Esophagus squamous epithelium (tissue), 5 donors: ENCODE data around the gene PLXNA3. TPM values are rescaled to one million over a fixed set of nuclear protein-coding genes. Genes with fewer than 3 reads are reported as not detected.
"Not testable (repeated sequence)": the region's sequence is repeated elsewhere in the genome, so short reads cannot be mapped to it uniquely, and the experiment has no call there.

Source experiments
- DNase-seq: peaks from one replicate; lab custom pipeline; 2025; lab: John Stamatoyannopoulos, UW
- H3K27ac ChIP-seq, 4 donors: fragments of 200-600 bp; sonication (generic); one replicate each; pipeline ENCODE4 v1.5.1; 2016 to 2019; ENCODE audit warnings: mild to moderate bottlenecking in 1 of 4
- H3K27me3 ChIP-seq, 4 donors: fragments of 200-600 bp; sonication (generic); 1 replicate in 3 of 4; 2 replicates in 1 of 4; pipeline versions ENCODE4 v1.5.1 to v1.6.0; 2017 to 2021; ENCODE audit warnings: antibody characterized with exemption in 1 of 4
- H3K36me3 ChIP-seq, 3 donors: fragments of 200-600 bp; sonication (generic); one replicate each; pipeline ENCODE4 v1.5.1; 2016 to 2019
- H3K4me1 ChIP-seq, 3 donors: fragments of 200-600 bp; sonication (generic); one replicate each; pipeline ENCODE4 v1.5.1; 2017 to 2019
- H3K4me3 ChIP-seq, 4 donors: fragments of 200-600 bp; sonication (generic); 1 replicate in 3 of 4; 2 replicates in 1 of 4; pipeline ENCODE4 v1.5.1; 2016 to 2019; ENCODE audit warnings: mild to moderate bottlenecking in 2 of 4, moderate library complexity in 1 of 4
- H3K9me3 ChIP-seq, 3 donors: fragments of 200-600 bp; sonication (generic); one replicate each; pipeline ENCODE4 v1.5.1; 2016 to 2019
- POLR2A ChIP-seq, 4 donors: fragments of 450-650 bp; IDR thresholded peaks; one replicate each; pipeline ENCODE4 v1.6.1; 2017; ENCODE audit warnings: antibody characterized with exemption in 4 of 4, mild to moderate bottlenecking in 4 of 4, moderate library complexity in 3 of 4
- WGBS, 2 donors: methylation state at CpG; one replicate each; pipeline ENCODE4 v1.1.5; 2018; 5-methylcytosine and 5-hydroxymethylcytosine counted together
- intact Hi-C: fragments of 100-400 bp; cut with DNase I; formaldehyde crosslinking; loops from one replicate; pipeline ENCODE4 v1.15.0; 2022
- total RNA-seq, 4 donors: library from RNA; depleted of rRNA; stranded (reverse); fragments of >200 nt; gene quantifications; one replicate each; pipeline ENCODE4 v1.1.0, GENCODE V29; 2016
- TF ChIP-seq, protein P1 (sequence below), 6 experiments: fragments of 450-650 bp in 4 of 6; fragments of 200-600 bp in 2 of 6; sonication (generic) in 2 of 6; IDR thresholded peaks; one replicate each; pipeline ENCODE4 v1.5.1; 2016 to 2019; ENCODE audit warnings: antibody characterized with exemption in 6 of 6, mild to moderate bottlenecking in 4 of 6, moderate library complexity in 4 of 6
- donor health status: DM: yes; HTN: yes; CAD: no.

PLXNA3 gene
- total RNA-seq, 4 donors from 2014 or later, result 4.4 to 5.9 (median 5.4) TPM

DNA sequence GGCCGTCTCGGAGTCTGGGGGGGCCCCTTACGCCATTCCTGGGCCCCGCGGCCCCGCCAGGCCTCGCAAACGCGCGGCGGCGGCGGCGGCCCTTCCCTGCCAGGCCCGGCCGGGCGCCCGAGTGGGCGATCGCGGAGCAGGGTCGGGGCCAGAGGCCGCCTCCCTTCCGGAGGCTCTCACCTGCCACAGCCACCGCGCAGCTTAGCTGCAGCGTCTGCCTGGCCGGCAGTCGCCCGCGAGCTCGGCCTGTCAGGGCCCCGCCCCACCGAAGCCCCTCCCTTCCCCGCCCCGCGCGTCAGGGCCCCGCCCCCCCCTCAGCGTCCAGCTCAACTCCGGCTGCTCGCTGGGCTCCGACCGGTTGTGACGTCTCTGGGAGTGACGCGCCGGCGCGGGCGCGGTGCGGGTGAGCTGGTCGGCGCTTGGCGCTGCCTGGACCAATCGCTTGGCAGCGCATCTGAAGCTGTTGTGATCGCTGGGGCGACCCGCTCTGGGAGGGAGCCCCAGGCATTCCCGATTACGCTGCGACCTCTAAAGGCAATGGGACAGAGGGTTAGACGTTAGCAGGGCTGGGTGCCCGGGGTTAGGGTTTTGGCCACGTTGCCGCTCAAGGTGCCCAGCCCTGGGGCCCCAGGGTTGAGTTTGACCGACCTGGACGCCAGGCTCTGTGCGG lies 32.5 kb downstream of the PLXNA3 start, which contains the start of gene SLC10A3:
SLC10A3 (minus strand) TSS at position 216 of the 670 bp plus-strand sequence. CDS start 1,689 bp downstream, outside the sequence.
- Histone ChIP-seq H3K4me3 (peak within 1 kb of the TSS; percentile 57 to 80 (median 71)), H3K27ac (peak within 1 kb of the TSS; percentile 94 to 99 (median 97)), H3K9me3 (no peaks in the 10 kb centered on the region), H3K4me1 (peaks cover under 1 to 41% (median 10%) of the 10 kb centered on the region in 3 donors), H3K36me3 (peaks cover 0 to 17% (median 0%) of the 10 kb centered on the region in 3 donors), H3K27me3 (no peaks in the 10 kb centered on the region)
- TF ChIP-seq, protein P1, sequence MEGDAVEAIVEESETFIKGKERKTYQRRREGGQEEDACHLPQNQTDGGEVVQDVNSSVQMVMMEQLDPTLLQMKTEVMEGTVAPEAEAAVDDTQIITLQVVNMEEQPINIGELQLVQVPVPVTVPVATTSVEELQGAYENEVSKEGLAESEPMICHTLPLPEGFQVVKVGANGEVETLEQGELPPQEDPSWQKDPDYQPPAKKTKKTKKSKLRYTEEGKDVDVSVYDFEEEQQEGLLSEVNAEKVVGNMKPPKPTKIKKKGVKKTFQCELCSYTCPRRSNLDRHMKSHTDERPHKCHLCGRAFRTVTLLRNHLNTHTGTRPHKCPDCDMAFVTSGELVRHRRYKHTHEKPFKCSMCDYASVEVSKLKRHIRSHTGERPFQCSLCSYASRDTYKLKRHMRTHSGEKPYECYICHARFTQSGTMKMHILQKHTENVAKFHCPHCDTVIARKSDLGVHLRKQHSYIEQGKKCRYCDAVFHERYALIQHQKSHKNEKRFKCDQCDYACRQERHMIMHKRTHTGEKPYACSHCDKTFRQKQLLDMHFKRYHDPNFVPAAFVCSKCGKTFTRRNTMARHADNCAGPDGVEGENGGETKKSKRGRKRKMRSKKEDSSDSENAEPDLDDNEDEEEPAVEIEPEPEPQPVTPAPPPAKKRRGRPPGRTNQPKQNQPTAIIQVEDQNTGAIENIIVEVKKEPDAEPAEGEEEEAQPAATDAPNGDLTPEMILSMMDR (IDR thresholded peaks at IDR 0.05), result no peak
- TF ChIP-seq POLR2A (IDR thresholded peaks at IDR 0.05), result peak in 2 of 4 donors; percentile 93 to 94
- peak; percentile 62 for DNase-seq
- 57% methylated on average over 9 of the region's 71 CpGs; no CpG with 5 or more reads in 1 of the 2 donors for WGBS, 2 donors
- intact Hi-C loops, result no loop called here

GRCh38 chrX:154494715-154495114 lies 36.6 kb downstream of the PLXNA3 start:
- Histone ChIP-seq H3K27me3 (no peaks in the 10 kb centered on the region), H3K36me3 (no peaks in the 10 kb centered on the region), H3K4me1 (peaks cover 0 to 18% (median 0%) of the 10 kb centered on the region in 3 donors), H3K27ac (no peak overlapping the region), H3K4me3 (no peak overlapping the region), H3K9me3 (no peaks in the 10 kb centered on the region)
- intact Hi-C loops, result no loop called here
- TF ChIP-seq, protein P1 (IDR thresholded peaks at IDR 0.05), result no peak
- TF ChIP-seq POLR2A (IDR thresholded peaks at IDR 0.05), result no peak
- WGBS, 2 donors, result 71 to 72% methylated on average over 3 of the region's 3 CpGs
- no peak for DNase-seq

DNA sequence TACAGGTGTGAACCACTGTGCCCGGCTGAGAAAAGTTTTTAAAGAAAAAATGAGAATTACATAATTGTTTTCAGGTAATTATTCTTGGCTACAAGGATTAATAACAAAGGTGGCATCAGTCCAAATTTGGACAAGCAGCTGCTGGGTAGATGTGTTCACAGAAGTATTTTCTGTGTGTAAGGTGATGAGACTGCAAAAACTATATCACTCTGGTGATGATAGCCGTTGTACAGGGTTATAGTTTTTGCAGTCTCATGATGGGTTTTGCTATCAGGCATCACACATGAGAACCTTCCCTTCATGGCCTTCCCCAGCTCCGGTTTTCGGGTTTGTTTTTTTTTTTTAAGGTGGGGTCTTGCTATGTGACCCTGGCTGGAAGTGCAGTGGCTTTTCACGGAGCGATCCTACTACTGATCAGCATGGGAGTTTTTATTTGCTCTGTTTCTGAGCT lies 37.4 kb downstream of the PLXNA3 start:
- no peak for DNase-seq
- WGBS, 2 donors, result 60 to 65% methylated on average over 4 to 6 of the region's 6 CpGs
- no peak for TF ChIP-seq POLR2A (IDR thresholded peaks at IDR 0.05)
- TF ChIP-seq, protein P1 (IDR thresholded peaks at IDR 0.05), result no peak

GRCh38 chrX:154496591-154497137 lies 38.6 kb downstream of the PLXNA3 start:
- intact Hi-C loops, H3K27ac ChIP-seq, DNase-seq, H3K36me3 ChIP-seq, H3K9me3 ChIP-seq, H3K4me3 ChIP-seq, H3K27me3 ChIP-seq: not testable (repeated sequence)
- WGBS, 2 donors, result 53 to 57% methylated on average over 3 to 4 of the region's 4 CpGs
- peaks cover 0 to 11% (median 0%) of the 10 kb centered on the region in 3 donors for H3K4me1 ChIP-seq

More for the DNA sequence above, 37.4 kb downstream of the PLXNA3 start:
- intact Hi-C loops, result no loop called here
- H3K4me1 ChIP-seq, result peaks cover 0 to 17% (median 0%) of the 10 kb centered on the region in 3 donors
- H3K36me3 ChIP-seq, result no peaks in the 10 kb centered on the region
- no peaks in the 10 kb centered on the region for H3K9me3 ChIP-seq
- H3K27me3 ChIP-seq, result no peaks in the 10 kb centered on the region
- no peak overlapping the region for H3K4me3 ChIP-seq
- no peak overlapping the region for H3K27ac ChIP-seq

DNA sequence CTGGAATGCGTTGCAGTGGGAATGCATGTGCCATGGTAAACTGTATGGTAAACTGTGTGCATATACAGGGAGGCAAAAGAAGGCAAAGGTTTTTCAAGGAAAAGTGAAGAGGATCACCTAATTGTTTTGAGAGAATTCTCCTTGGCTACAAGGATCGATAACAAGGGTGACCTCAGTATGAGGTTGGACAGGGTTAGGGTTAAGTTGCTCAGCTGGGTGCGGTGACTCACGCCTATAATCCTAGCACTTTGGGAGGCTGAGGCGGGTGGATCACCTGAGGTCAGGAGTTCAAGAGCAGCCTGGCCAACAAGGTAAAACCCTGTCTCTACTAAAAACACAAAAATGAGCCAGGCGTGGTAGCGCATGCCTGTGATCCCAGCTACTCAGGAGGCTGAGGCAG lies 43.3 kb downstream of the PLXNA3 start:
- H3K27me3 ChIP-seq, H3K4me3 ChIP-seq, H3K9me3 ChIP-seq, DNase-seq, intact Hi-C loops: not testable (repeated sequence)
- Histone ChIP-seq H3K4me1 (peaks cover 0 to 11% (median 0%) of the 10 kb centered on the region in 3 donors), H3K27ac (peak overlapping the region in 1 of 4 donors; percentile 21), H3K36me3 (peaks cover 0 to 16% (median 0%) of the 10 kb centered on the region in 3 donors)
- WGBS, 2 donors, result 78 to 90% methylated on average over 6 to 7 of the region's 7 CpGs

DNA sequence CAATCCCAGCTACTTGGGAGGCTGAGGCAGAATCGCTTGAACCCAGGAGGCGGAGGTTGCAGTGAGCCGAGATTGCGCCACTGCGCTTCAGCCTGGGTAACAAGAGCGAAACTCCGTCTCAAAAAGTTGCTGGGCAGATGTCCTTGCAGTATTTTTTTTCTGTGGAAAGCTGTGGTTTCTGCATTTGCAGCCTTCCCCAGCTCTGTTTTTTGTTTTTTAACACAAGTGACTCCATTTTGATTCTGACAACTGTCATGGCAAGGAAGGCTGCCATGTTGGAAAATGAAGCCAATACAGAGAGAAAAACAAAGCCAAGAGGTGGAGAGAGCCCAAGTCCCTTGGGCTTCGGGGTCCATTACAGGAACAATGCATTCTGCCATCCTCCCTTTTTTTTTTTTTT lies 44.0 kb downstream of the PLXNA3 start:
- no peak for TF ChIP-seq POLR2A (IDR thresholded peaks at IDR 0.05)
- H3K4me3 ChIP-seq, result no peak overlapping the region
- H3K36me3 ChIP-seq, result peaks cover 0 to 23% (median 0%) of the 10 kb centered on the region in 3 donors
- H3K9me3 ChIP-seq, result no peaks in the 10 kb centered on the region
- WGBS, 2 donors, result 50 to 92% methylated on average over 1 to 5 of the region's 8 CpGs
- no peak for DNase-seq
- peaks cover 0 to 11% (median 0%) of the 10 kb centered on the region in 3 donors for H3K4me1 ChIP-seq
- no peaks in the 10 kb centered on the region for H3K27me3 ChIP-seq
- H3K27ac ChIP-seq, result no peak overlapping the region
- intact Hi-C loops, result no loop called here
